HEK293T (cell line): ENCODE measurements around the gene GPRIN3.
"Not testable (repeated sequence)": the region's sequence is repeated elsewhere in the genome, so short reads cannot be mapped to it uniquely, and the experiment has no call there.

Experiments used
- BHLHE40 ChIP-seq: fragments of 450-650 bp; IDR thresholded peaks from 2 replicates; pipeline ENCODE4 v1.6.1; 2016; ENCODE audit warnings: mild to moderate bottlenecking, moderate library complexity, borderline replicate concordance
- FOXA1 ChIP-seq: fragments of 450-650 bp; IDR thresholded peaks from 2 replicates; pipeline ENCODE4 v1.6.1; 2016; ENCODE audit warnings: mild to moderate bottlenecking
- SP1 ChIP-seq: fragments of 450-650 bp; IDR thresholded peaks from 2 replicates; pipeline ENCODE4 v1.6.1; 2017
- SUZ12 ChIP-seq: fragments of 450-650 bp; IDR thresholded peaks from 2 replicates; pipeline ENCODE4 v1.6.1; 2016; ENCODE audit warnings: mild to moderate bottlenecking
- TF ChIP-seq, protein P1 (sequence below): fragments of 450-650 bp; IDR thresholded peaks from 2 replicates; pipeline ENCODE4 v1.6.1; 2016

DNA sequence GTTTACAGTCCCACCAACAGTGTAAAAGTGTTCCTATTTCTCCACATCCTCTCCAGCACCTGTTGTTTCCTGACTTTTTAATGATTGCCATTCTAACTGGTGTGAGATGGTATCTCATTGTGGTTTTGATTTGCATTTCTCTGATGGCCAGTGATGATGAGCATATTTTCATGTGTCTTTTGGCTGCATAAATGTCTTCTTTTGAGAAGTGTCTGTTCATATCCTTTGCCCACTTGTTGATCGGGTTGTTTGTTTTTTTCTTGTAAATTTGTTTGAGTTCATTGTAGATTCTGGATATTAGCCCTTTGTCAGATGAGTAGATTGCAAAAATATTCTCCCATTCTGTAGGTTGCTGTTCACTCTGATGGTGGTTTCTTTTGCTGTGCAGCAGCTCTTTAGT, 108.2 kb downstream of the GPRIN3 start:
- not testable (repeated sequence) for TF ChIP-seq BHLHE40, SUZ12, SP1, FOXA1
- TF ChIP-seq, protein P1, sequence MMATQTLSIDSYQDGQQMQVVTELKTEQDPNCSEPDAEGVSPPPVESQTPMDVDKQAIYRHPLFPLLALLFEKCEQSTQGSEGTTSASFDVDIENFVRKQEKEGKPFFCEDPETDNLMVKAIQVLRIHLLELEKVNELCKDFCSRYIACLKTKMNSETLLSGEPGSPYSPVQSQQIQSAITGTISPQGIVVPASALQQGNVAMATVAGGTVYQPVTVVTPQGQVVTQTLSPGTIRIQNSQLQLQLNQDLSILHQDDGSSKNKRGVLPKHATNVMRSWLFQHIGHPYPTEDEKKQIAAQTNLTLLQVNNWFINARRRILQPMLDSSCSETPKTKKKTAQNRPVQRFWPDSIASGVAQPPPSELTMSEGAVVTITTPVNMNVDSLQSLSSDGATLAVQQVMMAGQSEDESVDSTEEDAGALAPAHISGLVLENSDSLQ = not testable (repeated sequence)
